ENCODE data around the gene ITK.
A peak's percentile ranks its signal among the peaks of the same experiment; 100 is the strongest.

- TF ChIP-seq CTCF (optimal IDR thresholded peaks at IDR 0.05 in 1 of 3, IDR thresholded peaks at IDR 0.05 in 1 of 3, conservative IDR thresholded peaks at IDR 0.05 in 1 of 3; ENCODE audit: extremely low read depth in 1 of 3, insufficient read depth in 2 of 3, low read length in 3 of 3) (peak; percentile 74 to 79 (median 76)), EZH2 (IDR thresholded peaks at IDR 0.05; ENCODE audit: low read length) (no peak)
These were observed 31.7 kb upstream of the ITK start for GRCh38 chr5:157148734-157149615.
